Aorta (tissue), 5 donors: ENCODE data around the gene TBX6. TPM values are rescaled to one million over a fixed set of nuclear protein-coding genes. Genes with fewer than 3 reads are reported as not detected.
A peak's percentile ranks its signal among the peaks of the same experiment; 100 is the strongest.
"Not testable (repeated sequence)": the region's sequence is repeated elsewhere in the genome, so short reads cannot be mapped to it uniquely, and the experiment has no call there.

Source experiments
- ATAC-seq: fragments of 200-7000 bp; cut with Tn5 transposase; one replicate; pipeline ENCODE4 v1.9.1; 2022; ENCODE audit warnings: moderate library complexity; ENCODE audit not compliant: low FRiP score
- DNase-seq, 2 donors: peaks; one replicate each; pipeline ENCODE4 v3.0.0-alpha.2; 2020
- H3K27ac ChIP-seq, 2 donors: one replicate each; pipeline ENCODE4 v1.5.1; 2013; ENCODE audit warnings: low read length in 2 of 2, mild to moderate bottlenecking in 2 of 2, moderate library complexity in 2 of 2, control low read depth in 1 of 2, inconsistent platforms in 1 of 2, low read depth in 1 of 2
- H3K27me3 ChIP-seq, 2 donors: one replicate each; pipeline ENCODE4 v1.6.1; 2013; ENCODE audit warnings: control low read depth in 1 of 2, low read length in 1 of 2, mild to moderate bottlenecking in 1 of 2, moderate library complexity in 1 of 2; ENCODE audit not compliant: insufficient read depth in 2 of 2, control insufficient read depth in 1 of 2
- H3K36me3 ChIP-seq, 2 donors: one replicate each; pipeline ENCODE4 v1.6.1; 2013; ENCODE audit warnings: control low read depth in 1 of 2, low read length in 1 of 2, mild to moderate bottlenecking in 1 of 2; ENCODE audit not compliant: insufficient read depth in 2 of 2, control insufficient read depth in 1 of 2
- H3K4me1 ChIP-seq, 2 donors: one replicate each; pipeline ENCODE4 v1.6.1; 2013; ENCODE audit warnings: low read length in 2 of 2, control low read depth in 1 of 2, mild to moderate bottlenecking in 1 of 2, moderate library complexity in 1 of 2; ENCODE audit not compliant: insufficient read depth in 2 of 2, control insufficient read depth in 1 of 2
- H3K4me3 ChIP-seq, 2 donors: one replicate each; pipeline ENCODE4 v1.5.1; 2013; ENCODE audit warnings: low read length in 2 of 2, control low read depth in 1 of 2, mild to moderate bottlenecking in 1 of 2
- H3K9me3 ChIP-seq: one replicate; pipeline ENCODE4 v1.6.1; 2013; ENCODE audit warnings: mild to moderate bottlenecking, low read length; ENCODE audit not compliant: control insufficient read depth
- WGBS, 2 donors: extraction: QIAGEN DNeasy Blood & Tissue Kit; methylation state at CpG; one replicate each; pipeline ENCODE4 v1.1.7; 2013; 5-methylcytosine and 5-hydroxymethylcytosine counted together
- intact Hi-C, 2 donors: fragments of 100-400 bp; cut with DNase I; formaldehyde crosslinking; loops; one replicate each; pipeline versions ENCODE4 v1.14.2 to v1.15.0; 2022
- long read RNA-seq, 2 donors: library from polyadenylated mRNA; unstranded; transcript quantifications; one replicate each; pipeline ENCODE4 v2.0.0, GENCODE V29; 2020 to 2021
- polyA plus RNA-seq, 2 donors: library from polyadenylated mRNA; stranded (reverse); fragments of 200-250 nt; gene quantifications; one replicate each; pipeline ENCODE4 v1.2.3, GENCODE V29; 2013
- total RNA-seq, 2 donors: library from RNA; stranded (reverse); fragmentation: NEBNext Ultra II Directional; extraction: Animal tissue kit (Norgen Biotek cat#: 25700); gene quantifications; one replicate each; pipeline ENCODE4 v1.2.1, GENCODE V29; 2021
- donor health status: healthy with polysubstance abuse.
- donor health status: Bipolar disorder and iron deficiency.
- donor health status: DM: no; HTN: no; CAD: no.
- donor health status: DM: no; HTN: no; CAD: no.
- donor health status: DM: yes; HTN: yes; CAD: no.

Gene TBX6
- total RNA-seq (1 to 10 TPM in 1 of 2 donors, under 1 TPM in 1; 0.62 to 1.4 TPM), polyA plus RNA-seq (1 to 10 TPM in 1 of 2 donors, not detected in 1; 1.7 TPM)
- long read RNA-seq, donor 1 = 0 reads
- long read RNA-seq, donor 2 = 0 reads

GRCh38 chr16:30091474-30092372 is at the start of gene TBX6:
TBX6 (minus strand) TSS chr16:30091924; CDS start chr16:30091193, 731 bp downstream.
- H3K36me3 ChIP-seq = peaks cover 0 to 2% of the 10 kb centered on the region in 2 donors
- WGBS, 2 donors = 1 to 2% methylated on average over 72 to 76 of the region's 76 CpGs
- no peaks in the 10 kb centered on the region for H3K4me1 ChIP-seq
- ATAC-seq (peak; percentile 95), DNase-seq (peak; percentile 96 to 98)
- H3K27ac ChIP-seq = peak within 1 kb of the TSS in 1 of 2 donors; percentile 29
- H3K4me3 ChIP-seq = peak within 1 kb of the TSS; percentile 0 to 15
- intact Hi-C loops = loop anchor here in 1 of 2 donors (10.0 kb wide), 1 partner anchor 313 kb away; the partner anchor contains the start of gene ZNF771
- no peaks in the 10 kb centered on the region for H3K27me3 ChIP-seq
- H3K9me3 ChIP-seq = no peaks in the 10 kb centered on the region

GRCh38 chr16:30139583-30140481 is 48.1 kb upstream of the TBX6 start:
- 68 to 69% methylated on average over 13 of the region's 13 CpGs for WGBS, 2 donors
- intact Hi-C loops = no loop called here
- no peak for ATAC-seq
- no peaks in the 10 kb centered on the region for H3K27me3 ChIP-seq
- H3K4me1 ChIP-seq = no peaks in the 10 kb centered on the region
- H3K27ac ChIP-seq = no peak overlapping the region
- no peaks in the 10 kb centered on the region for H3K36me3 ChIP-seq
- DNase-seq = no peak
- no peak overlapping the region for H3K4me3 ChIP-seq
- H3K9me3 ChIP-seq = no peaks in the 10 kb centered on the region

GRCh38 chr16:30137897-30138296 is 46.2 kb upstream of the TBX6 start:
- H3K9me3 ChIP-seq = no peaks in the 10 kb centered on the region
- no peak for ATAC-seq
- intact Hi-C loops = no loop called here
- H3K4me3 ChIP-seq = no peak overlapping the region
- DNase-seq = no peak
- WGBS, 2 donors = 63 to 70% methylated on average over 8 of the region's 8 CpGs
- H3K27ac ChIP-seq = no peak overlapping the region
- no peaks in the 10 kb centered on the region for H3K27me3 ChIP-seq
- no peaks in the 10 kb centered on the region for H3K36me3 ChIP-seq
- H3K4me1 ChIP-seq = no peaks in the 10 kb centered on the region

GRCh38 chr16:30136971-30137605 is 45.4 kb upstream of the TBX6 start:
- no peaks in the 10 kb centered on the region for H3K27me3 ChIP-seq
- DNase-seq (no peak), ATAC-seq (no peak)
- no peaks in the 10 kb centered on the region for H3K36me3 ChIP-seq
- no peaks in the 10 kb centered on the region for H3K9me3 ChIP-seq
- H3K4me1 ChIP-seq = no peaks in the 10 kb centered on the region
- 84 to 86% methylated on average over 11 of the region's 11 CpGs for WGBS, 2 donors
- no peak overlapping the region for H3K27ac ChIP-seq
- intact Hi-C loops = no loop called here
- H3K4me3 ChIP-seq = no peak overlapping the region

GRCh38 chr16:30132591-30132990 is 40.9 kb upstream of the TBX6 start:
- H3K4me1 ChIP-seq = no peaks in the 10 kb centered on the region
- no peak for DNase-seq
- no peaks in the 10 kb centered on the region for H3K9me3 ChIP-seq
- H3K27me3 ChIP-seq = no peaks in the 10 kb centered on the region
- no peaks in the 10 kb centered on the region for H3K36me3 ChIP-seq
- intact Hi-C loops = no loop called here
- H3K27ac ChIP-seq = no peak overlapping the region
- no peak overlapping the region for H3K4me3 ChIP-seq
- ATAC-seq = no peak
- WGBS, 2 donors = 49 to 61% methylated on average over 3 of the region's 3 CpGs

- Histone ChIP-seq H3K36me3 (no peaks in the 10 kb centered on the region), H3K4me1 (no peaks in the 10 kb centered on the region), H3K9me3 (no peaks in the 10 kb centered on the region), H3K27ac (no peak overlapping the region), H3K4me3 (no peak overlapping the region), H3K27me3 (no peaks in the 10 kb centered on the region)
- intact Hi-C loops = no loop called here
- DNase-seq = no peak
- ATAC-seq = no peak
- 69 to 70% methylated on average over 4 of the region's 4 CpGs for WGBS, 2 donors
Measured at GRCh38 chr16:30131869-30132475, 40.2 kb upstream of the TBX6 start.

- Histone ChIP-seq H3K4me1 (peaks cover 0 to 2% of the 10 kb centered on the region in 2 donors), H3K9me3 (no peaks in the 10 kb centered on the region), H3K27ac (no peak overlapping the region), H3K27me3 (no peaks in the 10 kb centered on the region), H3K36me3 (no peaks in the 10 kb centered on the region), H3K4me3 (no peak overlapping the region)
- ATAC-seq (no peak), DNase-seq (no peak)
- 80 to 83% methylated on average over 1 of the region's 1 CpG for WGBS, 2 donors
- intact Hi-C loops = loop anchor here in 1 of 2 donors (10.0 kb wide), 1 partner anchor 287 kb away; no protein-coding TSS in a partner anchor
Measured at GRCh38 chr16:30127993-30128392, 36.3 kb upstream of the TBX6 start.

GRCh38 chr16:30125690-30126089 is 34.0 kb upstream of the TBX6 start:
- H3K36me3 ChIP-seq, H3K9me3 ChIP-seq, ATAC-seq, H3K27ac ChIP-seq, DNase-seq, H3K4me3 ChIP-seq, H3K4me1 ChIP-seq, H3K27me3 ChIP-seq: not testable (repeated sequence)
- WGBS, 2 donors = 91% methylated on average over 9 of the region's 9 CpGs
- intact Hi-C loops = loop anchor here in 1 of 2 donors (10.0 kb wide), 1 partner anchor 289 kb away; no protein-coding TSS in a partner anchor
